Stimulated activated CD8-positive, alpha-beta memory T cell treated with anti-CD3 and anti-CD28 coated beads, Interleukin-12 subunit alpha, Interleukin-12 subunit beta, amount 100 ng/mL, for 24 hours (primary cell): ENCODE measurements around the gene OR2A1.
"Not testable (repeated sequence)": the region's sequence is repeated elsewhere in the genome, so short reads cannot be mapped to it uniquely, and the experiment has no call there.

Experiments
- DNase-seq: peaks from one replicate; pipeline ENCODE4 v3.0.0-alpha.2; 2020; ENCODE audit errors: extremely low read depth

Gene OR2A1

DNA sequence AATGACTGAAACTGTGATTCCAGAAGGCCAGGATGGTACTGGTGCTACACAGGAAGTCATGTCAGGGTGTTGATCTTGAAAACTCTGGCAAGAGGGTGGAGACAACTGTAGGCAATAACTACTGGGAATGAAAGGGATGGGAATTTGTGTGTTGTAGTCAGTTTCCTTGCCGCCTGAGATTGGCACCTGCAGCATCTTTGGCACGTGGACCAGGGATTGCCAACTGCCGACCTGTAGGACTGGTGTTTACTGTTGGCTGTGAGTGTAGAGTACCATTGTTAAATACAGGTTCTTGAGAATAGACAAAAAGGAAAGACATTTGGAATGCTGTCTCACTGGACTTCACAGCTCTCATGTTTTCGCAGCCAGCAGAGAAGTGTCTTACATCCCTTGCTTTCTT is 11.1 kb downstream of the OR2A1 start:
- DNase-seq: not testable (repeated sequence)

DNA sequence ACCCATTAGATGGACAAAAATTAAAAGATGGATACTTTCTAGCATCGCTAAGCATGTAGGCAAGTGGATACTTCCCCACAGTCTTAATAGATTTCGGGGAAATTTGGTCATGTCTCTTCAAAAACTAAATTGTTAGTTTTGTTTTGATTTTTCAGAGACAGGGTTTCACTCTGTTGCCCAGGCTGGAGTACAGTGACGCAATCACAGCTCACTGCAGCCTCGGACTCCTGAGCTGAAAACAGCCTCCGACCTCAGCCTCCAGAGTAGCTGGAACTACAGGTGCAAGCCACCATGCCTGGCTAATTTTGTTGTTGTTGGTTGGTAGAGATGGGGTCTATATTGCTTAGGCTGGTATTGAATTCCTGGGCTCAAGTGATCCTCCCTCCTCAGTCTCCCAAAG is 13.6 kb downstream of the OR2A1 start:
- not testable (repeated sequence) for DNase-seq

DNA sequence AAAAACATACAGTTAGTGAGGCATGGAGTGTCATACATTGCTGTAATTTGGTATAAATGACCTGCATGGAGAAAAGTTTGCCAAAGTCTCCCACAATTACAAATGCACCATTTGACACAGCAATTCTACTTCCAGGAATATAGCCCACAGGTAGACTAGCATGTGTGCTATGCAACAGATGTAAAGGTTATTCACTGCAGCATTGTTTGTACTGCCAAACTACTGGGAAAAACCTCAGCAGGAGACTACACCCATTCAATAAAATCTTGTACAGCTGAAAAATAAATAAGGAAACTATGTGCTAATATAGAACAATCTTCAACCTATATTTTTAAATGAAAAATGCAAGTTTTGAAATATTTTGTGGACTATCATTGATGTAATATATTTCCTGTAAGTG is 17.8 kb downstream of the OR2A1 start:
- not testable (repeated sequence) for DNase-seq

DNA sequence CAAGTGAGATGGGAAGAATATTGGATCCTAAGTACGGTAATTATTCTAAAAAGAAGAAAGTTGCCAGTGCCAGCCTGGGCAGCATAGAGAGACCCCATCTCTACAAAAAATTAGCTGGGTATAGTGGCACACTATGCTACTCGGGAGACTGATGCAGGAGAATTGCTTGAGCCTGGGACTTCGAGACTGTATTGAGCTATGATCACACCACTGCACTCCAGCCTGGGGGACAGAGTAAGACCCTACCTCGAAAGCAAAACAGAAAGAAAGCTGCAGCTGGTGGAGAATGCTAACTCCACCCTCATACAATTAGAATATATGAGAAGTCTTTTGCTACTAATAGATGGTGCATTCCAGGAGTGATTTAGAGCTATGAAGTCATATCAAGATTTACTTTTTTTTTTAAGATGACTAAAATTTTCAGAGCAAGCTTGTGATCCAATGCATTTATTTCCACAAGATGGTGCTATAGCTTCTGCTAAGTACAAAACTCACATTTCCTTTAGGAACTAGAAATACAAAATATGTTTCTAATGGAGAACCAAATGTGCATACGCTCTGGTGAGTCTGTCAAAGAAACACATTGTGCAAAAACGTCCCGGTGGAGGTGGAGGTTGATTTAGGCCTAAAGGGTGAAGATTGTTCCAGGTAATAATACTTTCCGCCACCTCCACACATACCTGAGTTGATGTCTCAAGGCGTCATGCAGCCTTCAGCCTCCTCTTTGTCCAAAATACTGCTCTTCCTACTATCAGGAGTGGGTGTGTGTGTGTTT is 19.2 kb downstream of the OR2A1 start:
- not testable (repeated sequence) for DNase-seq

DNA sequence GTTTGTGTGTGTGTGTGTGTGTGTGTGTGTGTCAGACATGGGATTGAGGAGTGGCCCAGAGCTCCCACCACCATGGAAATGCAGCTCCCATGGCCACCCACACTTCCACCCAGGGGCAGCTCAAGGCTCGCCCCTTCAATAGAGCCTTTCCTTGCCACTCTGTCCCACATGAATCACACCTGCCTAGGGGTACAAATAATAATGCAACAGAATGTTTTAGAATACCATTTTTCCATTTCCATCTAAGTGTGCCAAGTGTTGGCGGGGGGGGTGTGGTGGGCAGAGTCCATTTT is 19.7 kb downstream of the OR2A1 start:
- not testable (repeated sequence) for DNase-seq

DNA sequence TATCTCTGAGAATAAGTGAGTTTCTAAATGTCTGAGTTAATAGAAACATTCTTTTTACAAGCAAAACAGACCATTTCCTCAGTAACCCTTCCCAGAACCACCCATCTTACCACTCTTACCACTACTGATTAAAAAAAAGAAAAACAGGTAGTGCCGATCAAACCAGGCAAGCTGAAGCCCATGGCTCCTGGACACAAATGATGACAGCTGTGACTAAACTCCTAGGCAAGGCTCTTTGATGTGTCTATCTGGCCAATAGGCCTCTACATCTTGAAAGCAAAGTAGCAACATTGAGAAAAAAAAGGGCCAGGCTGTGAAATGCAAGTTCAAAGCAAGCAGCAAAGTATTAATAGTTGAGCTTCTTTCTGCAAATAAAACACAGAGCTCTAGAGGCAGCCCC is 36.4 kb downstream of the OR2A1 start:
- DNase-seq: not testable (repeated sequence)

DNA sequence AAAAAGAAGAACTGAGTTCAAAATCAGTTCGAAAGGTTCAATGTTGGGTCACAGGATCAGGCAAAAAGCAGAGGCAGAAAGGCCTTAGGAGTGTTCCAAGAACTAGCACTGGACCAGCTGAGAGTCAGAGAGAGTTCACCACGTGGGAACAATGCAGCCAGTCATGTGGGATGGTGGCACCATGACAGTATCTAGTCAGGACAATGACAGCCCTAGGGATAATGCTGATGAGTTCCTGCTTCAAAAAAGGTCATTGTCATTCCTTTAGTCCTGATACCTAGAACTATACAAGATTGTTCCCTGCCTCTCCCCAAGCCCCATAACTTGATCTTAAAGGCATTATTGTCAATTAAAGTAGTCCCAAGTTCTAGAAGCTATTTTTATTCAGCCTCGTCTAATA is 39.4 kb downstream of the OR2A1 start:
- DNase-seq: not testable (repeated sequence)

DNA sequence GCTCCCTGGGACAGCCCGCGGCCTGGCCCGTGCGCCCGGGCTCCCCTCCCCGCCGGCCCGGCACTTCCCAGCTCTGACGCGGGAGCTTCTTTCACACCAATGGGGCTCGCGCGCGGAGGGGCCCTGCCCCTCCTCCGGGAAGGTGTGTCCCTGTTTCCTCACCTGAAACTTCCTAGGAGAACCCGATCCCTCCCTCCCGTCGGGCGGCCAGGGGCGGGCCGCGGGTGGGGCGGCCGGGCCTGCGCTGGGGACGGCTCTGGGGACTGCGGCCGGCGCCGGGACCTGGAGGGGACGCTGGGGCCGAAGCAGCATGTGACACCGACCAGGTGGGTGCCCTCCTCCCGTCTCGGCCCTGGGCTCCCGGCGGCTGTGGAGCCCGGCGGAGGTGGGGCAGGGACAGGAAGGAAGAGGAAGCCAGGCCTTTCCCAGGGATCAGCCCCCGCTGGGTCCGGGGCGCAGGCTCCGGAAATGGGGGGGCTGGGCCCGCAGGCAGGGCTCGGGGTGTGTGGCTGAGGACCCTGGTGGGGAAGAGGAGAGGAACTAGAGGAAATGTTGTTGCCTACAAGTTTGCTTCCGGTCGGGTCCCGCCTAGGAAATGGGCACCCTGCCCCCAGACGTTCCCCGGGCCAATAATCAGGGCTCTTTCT is 43.1 kb downstream of the OR2A1 start, which contains the start of gene ARHGEF5:
Gene ARHGEF5 (plus strand): TSS at position 227 of the 647 bp plus-strand sequence. CDS start 7,268 bp downstream, outside the sequence.
- not testable (repeated sequence) for DNase-seq

DNA sequence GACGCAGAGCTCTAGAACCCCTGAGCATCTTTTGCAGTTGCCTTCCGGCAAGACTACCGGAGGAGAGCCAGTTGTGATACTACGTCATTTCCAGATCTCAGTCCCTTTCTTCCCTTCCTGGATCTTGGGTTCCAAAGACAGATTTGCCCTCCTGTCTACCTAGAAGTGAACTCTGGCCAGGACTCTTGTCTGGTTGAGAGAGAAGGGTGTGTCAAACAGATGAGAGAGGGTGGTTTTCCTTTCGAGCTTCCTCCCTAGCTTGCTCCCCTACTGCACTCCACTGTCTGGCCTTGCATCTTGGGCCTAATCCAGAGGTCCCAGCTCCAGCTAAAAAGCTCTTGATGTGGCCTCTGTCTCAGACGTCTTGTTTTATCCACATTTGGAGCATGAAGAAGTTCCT is 44.0 kb downstream of the OR2A1 start:
- DNase-seq: not testable (repeated sequence)

DNA sequence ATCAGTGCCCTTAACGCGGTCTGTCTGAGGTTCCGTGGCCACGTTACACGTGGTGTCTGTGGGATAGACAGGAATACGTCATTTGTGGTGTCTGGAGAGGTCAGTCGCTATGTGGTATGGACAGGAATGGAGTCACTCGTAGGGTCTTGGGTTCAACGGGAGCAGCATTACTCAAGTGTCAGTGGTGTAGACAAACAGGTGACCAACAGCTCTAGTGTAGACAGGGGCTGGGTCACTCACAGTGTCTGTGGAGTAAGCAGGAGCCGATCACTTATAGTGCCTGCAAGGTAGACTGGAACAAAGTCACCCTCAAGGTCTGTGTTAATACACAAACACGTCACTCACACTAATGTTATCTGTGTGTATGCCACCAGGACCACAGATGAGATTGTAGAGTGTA is 44.6 kb downstream of the OR2A1 start:
- DNase-seq: not testable (repeated sequence)

DNA sequence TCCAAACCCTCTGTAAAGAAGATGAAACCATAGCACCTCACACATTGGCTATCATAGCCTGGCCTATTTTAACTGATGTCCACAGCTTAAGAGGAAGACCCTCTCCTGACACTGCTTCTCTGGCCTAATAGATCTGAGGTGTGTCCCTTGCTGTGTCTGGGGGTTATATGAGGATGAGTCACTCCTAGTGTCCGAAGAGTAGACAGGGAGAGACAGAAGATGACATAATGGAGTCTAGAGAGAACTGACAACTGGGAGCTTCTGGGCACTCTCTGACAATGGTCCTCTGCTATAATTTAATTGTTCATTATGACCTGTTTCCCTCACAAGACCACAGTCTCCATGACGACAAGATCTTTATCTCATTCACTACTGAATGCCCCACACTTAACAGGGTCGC is 49.8 kb downstream of the OR2A1 start:
- not testable (repeated sequence) for DNase-seq

DNA sequence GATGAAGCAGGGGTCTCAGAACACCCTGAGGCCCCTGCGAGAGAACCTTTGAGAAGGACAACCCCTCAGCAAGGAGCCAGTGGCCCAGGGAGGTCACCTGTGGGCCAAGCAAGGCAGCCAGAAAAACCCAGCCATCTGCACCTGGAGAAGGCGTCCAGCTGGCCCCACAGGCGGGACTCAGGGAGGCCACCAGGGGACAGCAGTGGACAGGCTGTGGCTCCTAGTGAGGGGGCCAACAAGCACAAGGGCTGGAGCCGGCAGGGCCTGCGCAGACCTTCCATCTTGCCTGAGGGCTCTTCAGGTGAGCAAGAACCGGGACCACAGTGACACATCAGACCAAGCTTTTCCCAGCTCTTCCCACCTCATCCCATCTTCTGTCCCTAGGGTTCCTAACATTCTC is 53.3 kb downstream of the OR2A1 start:
- DNase-seq: not testable (repeated sequence)

DNA sequence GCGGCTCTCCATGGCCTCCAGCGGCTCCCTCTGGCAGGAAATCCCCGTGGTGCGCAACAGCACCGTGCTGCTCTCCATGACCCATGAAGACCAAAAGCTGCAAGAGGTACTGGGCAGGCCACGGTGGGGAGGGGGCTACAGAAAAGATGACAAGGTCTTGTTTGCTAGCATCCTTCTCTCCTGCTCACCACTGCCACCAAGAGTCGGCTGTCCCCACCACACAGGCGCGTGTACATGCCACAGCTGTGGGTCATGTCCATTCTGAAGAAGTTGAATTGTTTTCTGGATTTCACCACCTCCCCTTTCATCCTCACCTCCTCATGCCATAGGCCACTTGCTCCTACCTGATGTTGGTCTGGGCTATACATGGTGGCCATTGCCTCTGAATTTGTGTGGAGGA is 55.0 kb downstream of the OR2A1 start:
- not testable (repeated sequence) for DNase-seq

DNA sequence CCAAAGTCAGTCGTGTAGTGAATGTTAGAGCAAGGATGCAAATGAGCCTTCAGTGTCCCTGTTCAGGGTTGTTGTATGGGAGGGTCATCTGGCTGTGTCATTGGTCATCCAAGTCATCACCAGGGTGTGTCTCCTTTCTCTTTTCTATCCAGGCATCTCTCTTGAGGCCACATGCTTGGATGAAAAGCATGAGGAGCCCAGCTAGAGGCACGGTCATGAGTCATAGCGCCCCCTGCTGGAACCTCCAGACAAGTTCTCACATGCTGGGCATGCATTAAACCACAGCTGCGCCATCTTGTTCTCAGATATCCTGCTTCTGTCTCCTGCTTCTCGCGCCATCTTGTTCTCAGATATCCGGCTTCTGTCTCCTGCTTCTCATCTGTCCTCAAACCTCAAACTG is 57.0 kb downstream of the OR2A1 start:
- DNase-seq: not testable (repeated sequence)
